ENCODE measurements around the gene ATP13A3.

Gene ATP13A3

GRCh38 chr3:194474675-194475074 is 12.1 kb downstream of the ATP13A3 start:
- DNase-seq, result no peak

GRCh38 chr3:194472290-194472920 is 14.4 kb downstream of the ATP13A3 start:
- DNase-seq, result peak; percentile 40

- DNase-seq, result no peak
Measured at GRCh38 chr3:194471863-194472262, 14.9 kb downstream of the ATP13A3 start.

- no peak for DNase-seq
Measured at GRCh38 chr3:194470615-194471014, 16.2 kb downstream of the ATP13A3 start.

GRCh38 chr3:194469977-194470376 is 16.8 kb downstream of the ATP13A3 start:
- no peak for DNase-seq

GRCh38 chr3:194468086-194468485 is 18.7 kb downstream of the ATP13A3 start:
- DNase-seq, result no peak

GRCh38 chr3:194466761-194467356 is 19.9 kb downstream of the ATP13A3 start:
- DNase-seq, result no peak

GRCh38 chr3:194465920-194466570 is 20.8 kb downstream of the ATP13A3 start:
- DNase-seq, result no peak

- no peak for DNase-seq
Measured at GRCh38 chr3:194465246-194465645, 21.6 kb downstream of the ATP13A3 start.

- no peak for DNase-seq
Measured at GRCh38 chr3:194464692-194465091, 22.1 kb downstream of the ATP13A3 start.

GRCh38 chr3:194462936-194463335 is 23.9 kb downstream of the ATP13A3 start:
- no peak for DNase-seq

- DNase-seq, result no peak
Measured at GRCh38 chr3:194460566-194460965, 26.2 kb downstream of the ATP13A3 start.

- no peak for DNase-seq
Measured at GRCh38 chr3:194458131-194458530, 28.7 kb downstream of the ATP13A3 start.

- no peak for DNase-seq
Measured at GRCh38 chr3:194455481-194455880, 31.3 kb downstream of the ATP13A3 start.

GRCh38 chr3:194450341-194450740 is 36.5 kb downstream of the ATP13A3 start:
- DNase-seq, result no peak

- no peak for DNase-seq
Measured at GRCh38 chr3:194449913-194450312, 36.9 kb downstream of the ATP13A3 start.

GRCh38 chr3:194447657-194448056 is 39.1 kb downstream of the ATP13A3 start:
- no peak for DNase-seq

- DNase-seq, result no peak
Measured at GRCh38 chr3:194447161-194447560, 39.6 kb downstream of the ATP13A3 start.

GRCh38 chr3:194446754-194447153 is 40.0 kb downstream of the ATP13A3 start:
- no peak for DNase-seq

GRCh38 chr3:194446172-194446571 is 40.6 kb downstream of the ATP13A3 start:
- DNase-seq, result no peak

GRCh38 chr3:194443901-194444300 is 42.9 kb downstream of the ATP13A3 start:
- no peak for DNase-seq

- no peak for DNase-seq
Measured at GRCh38 chr3:194440756-194441155, 46.0 kb downstream of the ATP13A3 start.

GRCh38 chr3:194439881-194440550 is 46.8 kb downstream of the ATP13A3 start:
- DNase-seq, result no peak

- DNase-seq, result no peak
Measured at GRCh38 chr3:194434503-194434902, 52.3 kb downstream of the ATP13A3 start.
